B cell (primary cell): Measurements from ENCODE around the gene PUDP.

ENCODE experiments used
- EZH2 ChIP-seq: IDR thresholded peaks from 2 replicates; pipeline ENCODE4 v1.6.1; 2012; ENCODE audit warnings: borderline replicate concordance, low read depth, mild to moderate bottlenecking, moderate library complexity, low read length; ENCODE audit not compliant: insufficient read depth, poor library complexity, severe bottlenecking
- TF ChIP-seq, protein P1 (sequence below): fragments of 200-600 bp; IDR thresholded peaks from one replicate; pipeline ENCODE4 v1.8.0; 2022; ENCODE audit warnings: antibody characterized with exemption, mild to moderate bottlenecking

DNA sequence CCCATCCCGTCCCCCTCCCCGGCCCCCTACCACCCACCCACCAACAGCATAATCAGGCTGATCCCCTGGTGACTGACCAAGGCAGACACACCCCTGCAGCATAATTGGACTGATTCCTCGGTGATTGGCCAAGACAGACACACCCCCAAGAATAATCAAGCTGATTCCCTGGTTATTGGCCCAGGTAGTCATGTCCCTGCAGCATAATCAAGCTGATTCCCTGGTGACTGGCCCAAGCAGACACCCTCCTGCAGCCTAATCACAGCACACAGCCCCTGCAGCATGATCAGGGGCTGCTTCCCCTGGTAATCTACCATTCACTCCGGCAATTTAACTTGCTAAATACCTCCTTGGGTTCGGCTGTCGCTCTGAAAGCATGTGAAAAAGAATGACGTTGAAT, 47.9 kb downstream of the PUDP start:
- TF ChIP-seq, protein P1, sequence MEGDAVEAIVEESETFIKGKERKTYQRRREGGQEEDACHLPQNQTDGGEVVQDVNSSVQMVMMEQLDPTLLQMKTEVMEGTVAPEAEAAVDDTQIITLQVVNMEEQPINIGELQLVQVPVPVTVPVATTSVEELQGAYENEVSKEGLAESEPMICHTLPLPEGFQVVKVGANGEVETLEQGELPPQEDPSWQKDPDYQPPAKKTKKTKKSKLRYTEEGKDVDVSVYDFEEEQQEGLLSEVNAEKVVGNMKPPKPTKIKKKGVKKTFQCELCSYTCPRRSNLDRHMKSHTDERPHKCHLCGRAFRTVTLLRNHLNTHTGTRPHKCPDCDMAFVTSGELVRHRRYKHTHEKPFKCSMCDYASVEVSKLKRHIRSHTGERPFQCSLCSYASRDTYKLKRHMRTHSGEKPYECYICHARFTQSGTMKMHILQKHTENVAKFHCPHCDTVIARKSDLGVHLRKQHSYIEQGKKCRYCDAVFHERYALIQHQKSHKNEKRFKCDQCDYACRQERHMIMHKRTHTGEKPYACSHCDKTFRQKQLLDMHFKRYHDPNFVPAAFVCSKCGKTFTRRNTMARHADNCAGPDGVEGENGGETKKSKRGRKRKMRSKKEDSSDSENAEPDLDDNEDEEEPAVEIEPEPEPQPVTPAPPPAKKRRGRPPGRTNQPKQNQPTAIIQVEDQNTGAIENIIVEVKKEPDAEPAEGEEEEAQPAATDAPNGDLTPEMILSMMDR, result no peak
- TF ChIP-seq EZH2, result no peak
